Coronary artery (tissue), 2 donors: ENCODE measurements around the gene KCNT1.

ENCODE experiments used
- DNase-seq: peaks from one replicate; pipeline ENCODE4 v3.0.0-alpha.2; 2017; ENCODE audit warnings: low spot score
- H3K27ac ChIP-seq, 2 donors: fragments of 200-600 bp; sonication (generic); one replicate each; pipeline ENCODE4 v1.5.1; 2016 to 2019
- H3K4me3 ChIP-seq: fragments of 200-600 bp; sonication (generic); 2 replicates; pipeline ENCODE4 v1.5.1; 2016; ENCODE audit warnings: mild to moderate bottlenecking, moderate library complexity
- CTCF ChIP-seq: fragments of 200-600 bp; sonication (generic); IDR thresholded peaks from one replicate; pipeline ENCODE4 v1.5.1; 2019; ENCODE audit warnings: antibody characterized with exemption

The KCNT1 gene

GRCh38 chr9:135825435-135826187, 123.6 kb downstream of the KCNT1 start:
- Histone ChIP-seq H3K27ac (no peak overlapping the region), H3K4me3 (no peak overlapping the region)
- peak; percentile 57 for DNase-seq
- no peak for TF ChIP-seq CTCF

- TF ChIP-seq CTCF: no peak
- DNase-seq: peak; percentile 58
- Histone ChIP-seq H3K27ac (no peak overlapping the region), H3K4me3 (no peak overlapping the region)
These were observed 124.2 kb downstream of the KCNT1 start for GRCh38 chr9:135826188-135826545.

- Histone ChIP-seq H3K27ac (no peak overlapping the region), H3K4me3 (no peak overlapping the region)
- no peak for TF ChIP-seq CTCF
- DNase-seq: peak; percentile 46
These were observed 125.3 kb downstream of the KCNT1 start for GRCh38 chr9:135827301-135827700.

GRCh38 chr9:135827866-135828580, 126.0 kb downstream of the KCNT1 start:
- H3K27ac ChIP-seq: no peak overlapping the region
- no peak for TF ChIP-seq CTCF
- DNase-seq: peak; percentile 45
- no peak overlapping the region for H3K4me3 ChIP-seq

- Histone ChIP-seq H3K27ac (no peak overlapping the region), H3K4me3 (no peak overlapping the region)
- no peak for DNase-seq
- TF ChIP-seq CTCF: no peak
These were observed 126.7 kb downstream of the KCNT1 start for GRCh38 chr9:135828656-135829055.

- no peak for DNase-seq
- TF ChIP-seq CTCF: no peak
- no peak overlapping the region for H3K27ac ChIP-seq
- H3K4me3 ChIP-seq: no peak overlapping the region
These were observed 128.5 kb downstream of the KCNT1 start for GRCh38 chr9:135830496-135830895.

GRCh38 chr9:135833864-135834263, 131.9 kb downstream of the KCNT1 start:
- no peak overlapping the region for H3K27ac ChIP-seq
- H3K4me3 ChIP-seq: no peak overlapping the region
- no peak for TF ChIP-seq CTCF
- no peak for DNase-seq
